Peyer's patch (tissue), 4 donors: Measurements from ENCODE around the gene ARHGDIG. TPM values are rescaled to one million over a fixed set of nuclear protein-coding genes. Genes with fewer than 3 reads are reported as not detected.
A peak's percentile ranks its signal among the peaks of the same experiment; 100 is the strongest.

Experiments
- DNase-seq, 3 donors: peaks; one replicate each; pipeline ENCODE4 v3.0.0-alpha.2; 2017 to 2019
- H3K27ac ChIP-seq, 4 donors: fragments of 200-600 bp; sonication (generic); one replicate each; pipeline ENCODE4 v1.5.1; 2016 to 2019
- H3K27me3 ChIP-seq, 2 donors: fragments of 200-600 bp; sonication (generic); one replicate each; pipeline ENCODE4 v1.5.1; 2019
- H3K36me3 ChIP-seq, 3 donors: fragments of 200-600 bp; sonication (generic); one replicate each; pipeline ENCODE4 v1.5.1; 2016 to 2019
- H3K4me1 ChIP-seq, 4 donors: fragments of 200-600 bp; sonication (generic); one replicate each; pipeline ENCODE4 v1.5.1; 2016 to 2019
- H3K4me3 ChIP-seq, 4 donors: fragments of 200-600 bp; sonication (generic); 1 replicate in 3 of 4; 2 replicates in 1 of 4; pipeline ENCODE4 v1.5.1; 2016 to 2019; ENCODE audit warnings: mild to moderate bottlenecking in 1 of 4
- H3K9me3 ChIP-seq, 4 donors: fragments of 200-600 bp; sonication (generic); one replicate each; pipeline ENCODE4 v1.5.1; 2016 to 2019; ENCODE audit warnings: mild to moderate bottlenecking in 1 of 4
- POLR2A ChIP-seq, 2 donors: fragments of 450-650 bp; IDR thresholded peaks; one replicate each; pipeline ENCODE4 v1.5.1; 2017; ENCODE audit warnings: antibody characterized with exemption in 2 of 2, mild to moderate bottlenecking in 2 of 2, moderate library complexity in 2 of 2
- total RNA-seq, 4 donors: library from RNA; depleted of rRNA; stranded (reverse); fragments of >200 nt; gene quantifications; one replicate each; pipeline ENCODE4 v1.1.0, GENCODE V29; 2016
- TF ChIP-seq, protein P1 (sequence below), 6 experiments: fragments of 450-650 bp in 4 of 6; fragments of 200-600 bp in 2 of 6; sonication (generic) in 1 of 6; IDR thresholded peaks; one replicate each; pipeline ENCODE4 v1.5.1; 2017 to 2019; ENCODE audit warnings: antibody characterized with exemption in 6 of 6, mild to moderate bottlenecking in 3 of 6, moderate library complexity in 1 of 6

Gene ARHGDIG
- total RNA-seq, 4 donors from 2014 or later = 3.7 to 112 (median 67.5) TPM; not detected in 1

DNA sequence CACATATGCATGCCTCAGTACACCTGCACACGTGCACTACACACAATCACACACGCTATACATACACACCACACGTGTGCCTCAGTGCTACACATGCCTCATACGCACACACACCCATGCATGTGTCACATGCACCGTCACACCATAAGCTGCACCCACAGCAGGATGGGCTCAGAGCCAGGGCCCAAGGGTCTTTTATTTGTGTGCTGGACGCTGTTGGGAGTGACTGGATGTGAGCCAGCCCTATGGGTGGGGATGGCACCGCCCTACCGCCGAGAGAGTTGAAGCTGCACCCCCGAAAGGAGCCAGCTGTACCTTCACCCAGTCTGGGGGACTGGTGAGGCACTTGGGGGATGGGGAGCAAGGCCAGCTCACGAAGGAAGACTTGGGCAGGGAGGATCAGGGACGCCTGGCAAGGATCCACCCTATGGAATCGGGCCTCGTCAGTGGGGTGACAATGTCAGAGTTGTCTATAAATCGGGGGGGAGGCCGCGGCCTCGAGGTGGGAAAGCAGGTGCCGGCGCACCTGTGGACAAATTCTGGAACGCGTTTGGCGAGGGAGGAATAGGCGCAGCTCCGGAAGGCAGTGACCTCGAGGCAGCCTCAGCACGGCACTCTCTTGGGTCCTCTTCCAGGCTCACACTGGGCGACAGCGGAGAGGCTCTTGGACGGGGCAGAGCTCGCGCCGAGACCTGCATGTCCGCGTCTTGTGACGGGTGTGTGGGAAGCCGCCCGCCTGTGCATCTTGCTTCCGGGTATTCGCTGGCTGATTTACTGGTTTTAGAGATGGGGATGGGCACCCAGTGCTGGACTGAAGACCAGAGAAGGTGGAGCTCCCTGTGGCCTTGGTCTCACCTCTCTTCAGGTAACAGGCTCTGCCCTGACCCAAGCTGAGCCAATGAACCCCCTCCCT is 12.0 kb upstream of the ARHGDIG start:
- TF ChIP-seq POLR2A (IDR thresholded peaks at IDR 0.05) = peak; percentile 64 to 90
- TF ChIP-seq, protein P1, sequence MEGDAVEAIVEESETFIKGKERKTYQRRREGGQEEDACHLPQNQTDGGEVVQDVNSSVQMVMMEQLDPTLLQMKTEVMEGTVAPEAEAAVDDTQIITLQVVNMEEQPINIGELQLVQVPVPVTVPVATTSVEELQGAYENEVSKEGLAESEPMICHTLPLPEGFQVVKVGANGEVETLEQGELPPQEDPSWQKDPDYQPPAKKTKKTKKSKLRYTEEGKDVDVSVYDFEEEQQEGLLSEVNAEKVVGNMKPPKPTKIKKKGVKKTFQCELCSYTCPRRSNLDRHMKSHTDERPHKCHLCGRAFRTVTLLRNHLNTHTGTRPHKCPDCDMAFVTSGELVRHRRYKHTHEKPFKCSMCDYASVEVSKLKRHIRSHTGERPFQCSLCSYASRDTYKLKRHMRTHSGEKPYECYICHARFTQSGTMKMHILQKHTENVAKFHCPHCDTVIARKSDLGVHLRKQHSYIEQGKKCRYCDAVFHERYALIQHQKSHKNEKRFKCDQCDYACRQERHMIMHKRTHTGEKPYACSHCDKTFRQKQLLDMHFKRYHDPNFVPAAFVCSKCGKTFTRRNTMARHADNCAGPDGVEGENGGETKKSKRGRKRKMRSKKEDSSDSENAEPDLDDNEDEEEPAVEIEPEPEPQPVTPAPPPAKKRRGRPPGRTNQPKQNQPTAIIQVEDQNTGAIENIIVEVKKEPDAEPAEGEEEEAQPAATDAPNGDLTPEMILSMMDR (IDR thresholded peaks at IDR 0.05) = no peak
- H3K36me3 ChIP-seq = peaks cover 0 to 18% (median 0%) of the 10 kb centered on the region in 3 donors
- H3K27ac ChIP-seq = peak overlapping the region in 3 of 4 donors; percentile 57 to 90 (median 84)

GRCh38 chr16:269061-269796 is 11.2 kb upstream of the ARHGDIG start:
- DNase-seq = no peak
- peak overlapping the region in 3 of 4 donors; percentile 57 to 90 (median 84) for H3K27ac ChIP-seq
- H3K9me3 ChIP-seq = no peaks in the 10 kb centered on the region
- peaks cover 0 to 35% (median 0%) of the 10 kb centered on the region in 4 donors for H3K4me1 ChIP-seq
- no peaks in the 10 kb centered on the region for H3K27me3 ChIP-seq
- TF ChIP-seq POLR2A (IDR thresholded peaks at IDR 0.05) = no peak
- TF ChIP-seq, protein P1 (IDR thresholded peaks at IDR 0.05) = no peak
- peaks cover 0 to 10% (median 0%) of the 10 kb centered on the region in 3 donors for H3K36me3 ChIP-seq
- peak overlapping the region in 2 of 4 donors; percentile 43 to 61 for H3K4me3 ChIP-seq

More for the DNA sequence above, 12.0 kb upstream of the ARHGDIG start:
- peak overlapping the region in 2 of 4 donors; percentile 43 to 61 for H3K4me3 ChIP-seq
- peak in 2 of 3 donors; percentile 89 to 90 for DNase-seq
- peaks cover 0 to 27% (median 0%) of the 10 kb centered on the region in 4 donors for H3K4me1 ChIP-seq
- H3K9me3 ChIP-seq = no peaks in the 10 kb centered on the region
- no peaks in the 10 kb centered on the region for H3K27me3 ChIP-seq

- H3K4me1 ChIP-seq = peaks cover 0 to 44% (median 7%) of the 10 kb centered on the region in 4 donors
- no peaks in the 10 kb centered on the region for H3K27me3 ChIP-seq
- peak overlapping the region in 1 of 4 donors; percentile 90 for H3K27ac ChIP-seq
- H3K36me3 ChIP-seq = no peaks in the 10 kb centered on the region
- peak in 1 of 3 donors; percentile 45 for DNase-seq
- no peak for TF ChIP-seq POLR2A (IDR thresholded peaks at IDR 0.05)
- TF ChIP-seq, protein P1 (IDR thresholded peaks at IDR 0.05) = no peak
- H3K9me3 ChIP-seq = no peaks in the 10 kb centered on the region
- H3K4me3 ChIP-seq = peak overlapping the region in 2 of 4 donors; percentile 7 to 61
Measured at GRCh38 chr16:270381-271255, 9.8 kb upstream of the ARHGDIG start.

DNA sequence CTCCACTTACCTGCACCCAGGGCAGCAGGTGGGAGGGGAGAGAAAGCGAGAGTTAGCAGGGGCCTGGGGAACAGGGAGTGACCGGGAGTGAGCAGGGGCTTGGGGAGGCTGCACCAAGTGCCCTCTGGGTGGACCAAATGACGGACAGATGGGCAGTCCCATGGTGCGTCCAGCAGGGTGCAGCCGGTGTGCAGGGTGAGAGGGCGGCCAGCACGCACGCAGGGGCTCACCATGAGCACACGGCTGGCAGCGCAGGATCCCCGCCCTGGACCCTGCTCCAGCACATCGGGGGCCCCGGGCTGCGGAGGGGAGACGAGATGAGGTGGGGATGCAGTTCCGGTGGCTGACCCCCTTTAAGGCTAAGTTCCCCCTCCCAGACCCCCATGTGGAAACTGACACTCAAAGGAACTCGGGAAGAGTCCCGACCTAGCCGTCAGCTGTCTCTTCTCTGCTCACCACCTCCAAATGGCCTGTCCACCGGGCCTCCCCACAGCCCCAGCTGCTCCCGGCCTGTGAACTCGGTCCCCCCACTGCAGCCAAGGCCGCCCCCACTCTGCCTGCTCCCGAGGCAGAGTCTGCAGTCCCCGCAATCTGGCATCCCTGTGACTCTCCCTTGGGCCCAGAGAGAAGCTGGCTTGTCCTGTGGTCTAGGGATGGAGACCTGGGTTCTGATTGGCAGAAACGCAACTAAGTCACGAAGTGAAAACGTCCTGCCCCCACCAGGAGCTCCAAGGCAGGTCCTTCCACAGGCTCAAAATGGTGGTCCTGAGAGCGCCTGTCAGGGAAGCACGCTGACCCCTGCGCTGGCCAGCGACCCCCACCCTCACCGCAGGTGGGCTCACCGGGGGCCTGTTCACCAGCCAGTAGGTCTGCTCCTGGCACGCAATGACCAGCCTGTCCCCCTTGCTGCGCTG is 7.5 kb upstream of the ARHGDIG start:
- no peak for TF ChIP-seq POLR2A (IDR thresholded peaks at IDR 0.05)
- TF ChIP-seq, protein P1 (IDR thresholded peaks at IDR 0.05) = peak in 2 of 6 experiments; percentile 4 to 9
- H3K9me3 ChIP-seq = no peaks in the 10 kb centered on the region
- H3K27ac ChIP-seq = peak overlapping the region in 2 of 4 donors; percentile 32 to 72
- no peaks in the 10 kb centered on the region for H3K36me3 ChIP-seq
- no peak for DNase-seq
- no peaks in the 10 kb centered on the region for H3K27me3 ChIP-seq
- peaks cover 0 to 29% (median 7%) of the 10 kb centered on the region in 4 donors for H3K4me1 ChIP-seq
- H3K4me3 ChIP-seq = no peak overlapping the region
